ENCODE results near the gene LY6G6C.

Gene LY6G6C

GRCh38 chr6:31727034-31727716, 5.6 kb upstream of the LY6G6C start:
- TF ChIP-seq RAD21 (IDR thresholded peaks at IDR 0.05; ENCODE audit: low read depth) (no peak), NFIC (IDR thresholded peaks at IDR 0.05) (no peak), EGR1 (IDR thresholded peaks at IDR 0.05) (no peak), CEBPB (IDR thresholded peaks at IDR 0.05) (no peak), FOXM1 (IDR thresholded peaks at IDR 0.05; ENCODE audit: borderline replicate concordance, low read depth) (no peak), TEAD4 (IDR thresholded peaks at IDR 0.05) (no peak), CREB1 (IDR thresholded peaks at IDR 0.05; ENCODE audit: low read depth) (no peak), TCF12 (IDR thresholded peaks at IDR 0.05; ENCODE audit: low read depth) (no peak), MAX (IDR thresholded peaks at IDR 0.05) (no peak), ZBTB7A (IDR thresholded peaks at IDR 0.05; ENCODE audit: low read depth) (no peak), TAF1 (IDR thresholded peaks at IDR 0.05; ENCODE audit: low read depth) (no peak), REST (IDR thresholded peaks at IDR 0.05; ENCODE audit: low read depth) (no peak), EP300 (IDR thresholded peaks at IDR 0.05; ENCODE audit: borderline replicate concordance) (no peak), USF1 (IDR thresholded peaks at IDR 0.05) (no peak), YY1 (IDR thresholded peaks at IDR 0.05; ENCODE audit: low read depth) (no peak)

GRCh38 chr6:31725502-31726350, 4.2 kb upstream of the LY6G6C start:
- TF ChIP-seq TAF1 (IDR thresholded peaks at IDR 0.05; ENCODE audit: low read depth), result no peak
- TF ChIP-seq NFIC (IDR thresholded peaks at IDR 0.05), result no peak
- no peak for TF ChIP-seq ZBTB7A (IDR thresholded peaks at IDR 0.05; ENCODE audit: low read depth)
- no peak for TF ChIP-seq REST (IDR thresholded peaks at IDR 0.05; ENCODE audit: low read depth)

GRCh38 chr6:31723980-31724691, 2.6 kb upstream of the LY6G6C start:
- TF ChIP-seq REST (IDR thresholded peaks at IDR 0.05; ENCODE audit: low read depth), result no peak
- TF ChIP-seq EGR1 (IDR thresholded peaks at IDR 0.05), result no peak
- TF ChIP-seq NFIC (IDR thresholded peaks at IDR 0.05), result no peak
- no peak for TF ChIP-seq CEBPB (IDR thresholded peaks at IDR 0.05)
- TF ChIP-seq USF1 (IDR thresholded peaks at IDR 0.05), result no peak
- TF ChIP-seq ZBTB7A (IDR thresholded peaks at IDR 0.05; ENCODE audit: low read depth), result no peak
- no peak for TF ChIP-seq YY1 (IDR thresholded peaks at IDR 0.05; ENCODE audit: low read depth)
- no peak for TF ChIP-seq RAD21 (IDR thresholded peaks at IDR 0.05; ENCODE audit: low read depth)
